ENCODE results near the gene SSC5D.

DNA sequence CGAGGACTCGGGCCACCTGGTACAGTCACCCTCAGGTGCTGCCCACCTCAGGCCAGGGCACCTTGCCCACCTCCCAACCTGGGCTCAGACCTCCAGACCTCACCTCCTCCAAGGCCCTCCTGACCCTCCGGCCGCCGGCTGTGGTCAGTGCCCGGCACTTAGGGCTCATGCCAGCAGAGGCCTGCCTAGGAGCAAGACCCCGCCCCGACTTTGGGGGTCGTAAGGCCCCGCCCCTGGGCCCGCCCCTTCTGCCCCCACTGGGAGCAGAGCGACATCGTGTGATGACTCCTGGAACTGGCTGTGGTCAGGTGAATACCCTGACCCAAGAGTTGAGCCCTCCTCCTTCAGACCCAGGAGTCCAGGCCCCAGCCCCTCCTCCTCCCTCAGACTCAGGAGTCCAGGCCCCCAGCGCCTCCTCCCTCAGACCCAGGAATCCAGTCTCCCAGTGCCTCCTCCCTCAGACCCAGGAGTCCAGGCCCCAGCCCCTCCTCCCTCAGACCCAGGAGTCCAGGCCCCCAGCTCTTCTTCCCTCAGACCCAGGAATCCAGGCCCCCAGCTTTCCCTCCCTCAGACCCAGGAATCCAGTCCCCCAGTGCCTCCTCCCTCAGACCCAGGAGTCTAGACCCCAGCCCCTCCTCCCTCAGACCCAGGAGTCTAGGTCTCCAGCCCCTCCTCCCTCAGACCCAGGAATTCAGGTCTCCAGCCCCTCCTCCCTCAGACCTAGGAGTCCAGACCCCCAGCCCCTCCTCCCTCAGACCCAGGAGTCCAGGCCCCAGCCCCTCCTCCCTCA, 48.9 kb downstream of the SSC5D start, which contains the start of gene SBK2:
- TF ChIP-seq, protein P1, sequence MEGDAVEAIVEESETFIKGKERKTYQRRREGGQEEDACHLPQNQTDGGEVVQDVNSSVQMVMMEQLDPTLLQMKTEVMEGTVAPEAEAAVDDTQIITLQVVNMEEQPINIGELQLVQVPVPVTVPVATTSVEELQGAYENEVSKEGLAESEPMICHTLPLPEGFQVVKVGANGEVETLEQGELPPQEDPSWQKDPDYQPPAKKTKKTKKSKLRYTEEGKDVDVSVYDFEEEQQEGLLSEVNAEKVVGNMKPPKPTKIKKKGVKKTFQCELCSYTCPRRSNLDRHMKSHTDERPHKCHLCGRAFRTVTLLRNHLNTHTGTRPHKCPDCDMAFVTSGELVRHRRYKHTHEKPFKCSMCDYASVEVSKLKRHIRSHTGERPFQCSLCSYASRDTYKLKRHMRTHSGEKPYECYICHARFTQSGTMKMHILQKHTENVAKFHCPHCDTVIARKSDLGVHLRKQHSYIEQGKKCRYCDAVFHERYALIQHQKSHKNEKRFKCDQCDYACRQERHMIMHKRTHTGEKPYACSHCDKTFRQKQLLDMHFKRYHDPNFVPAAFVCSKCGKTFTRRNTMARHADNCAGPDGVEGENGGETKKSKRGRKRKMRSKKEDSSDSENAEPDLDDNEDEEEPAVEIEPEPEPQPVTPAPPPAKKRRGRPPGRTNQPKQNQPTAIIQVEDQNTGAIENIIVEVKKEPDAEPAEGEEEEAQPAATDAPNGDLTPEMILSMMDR (IDR thresholded peaks at IDR 0.05), result no peak
- TF ChIP-seq POLR2A (IDR thresholded peaks at IDR 0.05), result no peak

Data from vagina (tissue), 2 donors.